ENCODE data around the gene PNMA8A.
"Not testable (repeated sequence)": the region's sequence is repeated elsewhere in the genome, so short reads cannot be mapped to it uniquely, and the experiment has no call there.

DNA sequence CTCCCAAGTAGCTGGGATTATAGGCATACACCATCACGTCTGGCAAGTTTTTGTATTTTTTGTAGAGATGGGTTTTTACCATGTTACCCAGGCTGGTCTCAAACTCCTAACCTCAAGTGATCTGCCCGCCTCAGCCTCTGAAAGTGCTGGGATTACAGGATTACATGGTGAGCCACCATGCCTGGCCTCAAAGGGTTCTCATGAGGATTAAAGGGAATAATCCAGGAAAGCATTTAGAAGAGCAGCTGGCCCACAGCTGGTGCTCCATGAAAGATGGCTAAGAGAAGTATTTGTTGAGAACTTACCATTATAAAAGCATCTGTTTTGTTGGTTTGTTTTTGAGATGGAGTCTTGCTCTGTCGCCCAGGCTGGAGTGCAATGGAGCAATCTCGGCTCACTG lies 25.5 kb upstream of the PNMA8A start:
- TF ChIP-seq, protein P1, sequence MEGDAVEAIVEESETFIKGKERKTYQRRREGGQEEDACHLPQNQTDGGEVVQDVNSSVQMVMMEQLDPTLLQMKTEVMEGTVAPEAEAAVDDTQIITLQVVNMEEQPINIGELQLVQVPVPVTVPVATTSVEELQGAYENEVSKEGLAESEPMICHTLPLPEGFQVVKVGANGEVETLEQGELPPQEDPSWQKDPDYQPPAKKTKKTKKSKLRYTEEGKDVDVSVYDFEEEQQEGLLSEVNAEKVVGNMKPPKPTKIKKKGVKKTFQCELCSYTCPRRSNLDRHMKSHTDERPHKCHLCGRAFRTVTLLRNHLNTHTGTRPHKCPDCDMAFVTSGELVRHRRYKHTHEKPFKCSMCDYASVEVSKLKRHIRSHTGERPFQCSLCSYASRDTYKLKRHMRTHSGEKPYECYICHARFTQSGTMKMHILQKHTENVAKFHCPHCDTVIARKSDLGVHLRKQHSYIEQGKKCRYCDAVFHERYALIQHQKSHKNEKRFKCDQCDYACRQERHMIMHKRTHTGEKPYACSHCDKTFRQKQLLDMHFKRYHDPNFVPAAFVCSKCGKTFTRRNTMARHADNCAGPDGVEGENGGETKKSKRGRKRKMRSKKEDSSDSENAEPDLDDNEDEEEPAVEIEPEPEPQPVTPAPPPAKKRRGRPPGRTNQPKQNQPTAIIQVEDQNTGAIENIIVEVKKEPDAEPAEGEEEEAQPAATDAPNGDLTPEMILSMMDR (IDR thresholded peaks at IDR 0.05): not testable (repeated sequence)
- TF ChIP-seq POLR2A (IDR thresholded peaks at IDR 0.05): not testable (repeated sequence)

Measured in lower leg skin (tissue), 3 donors.